ENCODE results near the gene SLC4A5. TPM values are rescaled to one million over a fixed set of nuclear protein-coding genes. Genes with fewer than 3 reads are reported as not detected.

SLC4A5 gene, protein sequence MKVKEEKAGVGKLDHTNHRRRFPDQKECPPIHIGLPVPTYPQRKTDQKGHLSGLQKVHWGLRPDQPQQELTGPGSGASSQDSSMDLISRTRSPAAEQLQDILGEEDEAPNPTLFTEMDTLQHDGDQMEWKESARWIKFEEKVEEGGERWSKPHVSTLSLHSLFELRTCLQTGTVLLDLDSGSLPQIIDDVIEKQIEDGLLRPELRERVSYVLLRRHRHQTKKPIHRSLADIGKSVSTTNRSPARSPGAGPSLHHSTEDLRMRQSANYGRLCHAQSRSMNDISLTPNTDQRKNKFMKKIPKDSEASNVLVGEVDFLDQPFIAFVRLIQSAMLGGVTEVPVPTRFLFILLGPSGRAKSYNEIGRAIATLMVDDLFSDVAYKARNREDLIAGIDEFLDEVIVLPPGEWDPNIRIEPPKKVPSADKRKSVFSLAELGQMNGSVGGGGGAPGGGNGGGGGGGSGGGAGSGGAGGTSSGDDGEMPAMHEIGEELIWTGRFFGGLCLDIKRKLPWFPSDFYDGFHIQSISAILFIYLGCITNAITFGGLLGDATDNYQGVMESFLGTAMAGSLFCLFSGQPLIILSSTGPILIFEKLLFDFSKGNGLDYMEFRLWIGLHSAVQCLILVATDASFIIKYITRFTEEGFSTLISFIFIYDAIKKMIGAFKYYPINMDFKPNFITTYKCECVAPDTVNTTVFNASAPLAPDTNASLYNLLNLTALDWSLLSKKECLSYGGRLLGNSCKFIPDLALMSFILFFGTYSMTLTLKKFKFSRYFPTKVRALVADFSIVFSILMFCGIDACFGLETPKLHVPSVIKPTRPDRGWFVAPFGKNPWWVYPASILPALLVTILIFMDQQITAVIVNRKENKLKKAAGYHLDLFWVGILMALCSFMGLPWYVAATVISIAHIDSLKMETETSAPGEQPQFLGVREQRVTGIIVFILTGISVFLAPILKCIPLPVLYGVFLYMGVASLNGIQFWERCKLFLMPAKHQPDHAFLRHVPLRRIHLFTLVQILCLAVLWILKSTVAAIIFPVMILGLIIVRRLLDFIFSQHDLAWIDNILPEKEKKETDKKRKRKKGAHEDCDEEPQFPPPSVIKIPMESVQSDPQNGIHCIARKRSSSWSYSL
- 0.25 and 1.1 TPM in 2 replicates for polyA plus RNA-seq (2012; rRNA removed)
- polyA plus RNA-seq (2012; cell fraction: cytosol; rRNA removed), result 0.24 and 0.41 TPM in 2 replicates
- 2.4 and 4.1 TPM in 2 replicates for polyA plus RNA-seq (2012; cell fraction: nucleus; rRNA removed)

DNA sequence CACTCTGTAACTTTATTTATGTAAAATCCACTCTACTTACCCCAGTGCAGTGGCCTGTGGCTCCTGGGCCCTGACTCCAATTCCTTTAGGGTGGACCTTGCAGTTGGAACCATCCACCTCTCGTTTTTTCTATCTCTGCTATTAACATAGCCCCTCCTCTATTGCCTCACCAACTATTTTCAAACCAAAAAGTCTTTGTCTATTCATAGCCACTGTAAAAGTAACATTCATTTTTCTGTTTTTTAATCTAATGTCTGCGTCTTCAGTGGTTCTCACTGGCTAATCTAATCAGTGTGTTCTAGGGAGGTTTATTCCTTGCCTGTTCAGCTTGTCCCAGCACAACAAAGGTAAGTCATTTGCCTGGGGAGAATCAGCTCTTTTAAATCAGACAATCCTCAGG is at the start of gene SLC4A5:
SLC4A5 (minus strand) TSS at position 101 of the 400 bp plus-strand sequence. CDS start 28,393 bp downstream, outside the sequence.
- ChIA-PET POLR2A (no interaction called here), CTCF (interaction anchor here (2.1 to 5.5 kb wide), 2 partner anchors 9 to 93 kb away, joined by 8 to 57 read pairs; no protein-coding TSS in a partner anchor)
- Histone ChIP-seq H4K20me1 (ENCODE audit: insufficient read depth) (no peaks in the 10 kb centered on the region), H3K9ac (no peak within 1 kb of the TSS), H3K4me2 (no peak within 1 kb of the TSS), H2AFZ (ENCODE audit: low read depth) (no peak within 1 kb of the TSS), H3K36me3 (replicated peaks in 1 of 2; ENCODE audit: control insufficient read depth in 1 of 2, insufficient read depth in 2 of 2, low read length in 1 of 2) (no peaks in the 10 kb centered on the region), H3K27ac (ENCODE audit: low read depth in 2 of 2, low read length in 1 of 2) (no peak within 1 kb of the TSS), H3F3A (replicated peaks; ENCODE audit: insufficient read depth) (no peaks in the 10 kb centered on the region), H3K4me1 (ENCODE audit: control insufficient read depth in 1 of 2, insufficient read depth in 2 of 2, low read depth in 1 of 2, low read length in 1 of 2) (peaks cover 0 to 10% of the 10 kb centered on the region in 2 experiments; a peak in 2 of 4 replicates), H3K79me2 (ENCODE audit: insufficient read depth) (no peaks in the 10 kb centered on the region), H3K9me3 (no peaks in the 10 kb centered on the region), H3K9me2 (no peaks in the 10 kb centered on the region), H3K4me3 (ENCODE audit: low read depth in 2 of 2, low read length in 1 of 2) (no peak within 1 kb of the TSS), H3K27me3 (ENCODE audit: insufficient read depth) (no peaks in the 10 kb centered on the region)
- DNase-seq, result no peak
- no peak for TF ChIP-seq RFX5 (IDR thresholded peaks at IDR 0.05; ENCODE audit: low read length)
- no peak for TF ChIP-seq CHD2 (IDR thresholded peaks at IDR 0.05; ENCODE audit: low read length, partially characterized antibody)
- TF ChIP-seq SIN3A (IDR thresholded peaks at IDR 0.05; ENCODE audit: borderline replicate concordance, low read depth, low read length), result no peak
- no peak for TF ChIP-seq JUND (IDR thresholded peaks at IDR 0.05)
- no peak for TF ChIP-seq YY1 (IDR thresholded peaks at IDR 0.05; ENCODE audit: low read depth)
- no peak for TF ChIP-seq TEAD4 (IDR thresholded peaks at IDR 0.05; ENCODE audit: borderline replicate concordance, insufficient read depth)
- TF ChIP-seq NFIC (IDR thresholded peaks at IDR 0.05; ENCODE audit: borderline replicate concordance), result no peak
- no peak for TF ChIP-seq TCF12 (IDR thresholded peaks at IDR 0.05)
- TF ChIP-seq GATA2 (CRISPR knock-in tag; IDR thresholded peaks at IDR 0.05), result no peak
- no peak for TF ChIP-seq ELF1 (IDR thresholded peaks at IDR 0.05)
- no peak for TF ChIP-seq POLR2AphosphoS5 (IDR thresholded peaks at IDR 0.05; ENCODE audit: low read depth, low read length)
- TF ChIP-seq, protein P1, sequence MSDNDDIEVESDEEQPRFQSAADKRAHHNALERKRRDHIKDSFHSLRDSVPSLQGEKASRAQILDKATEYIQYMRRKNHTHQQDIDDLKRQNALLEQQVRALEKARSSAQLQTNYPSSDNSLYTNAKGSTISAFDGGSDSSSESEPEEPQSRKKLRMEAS (IDR thresholded peaks at IDR 0.05; ENCODE audit: low read depth), result no peak
- TF ChIP-seq SMC3 (IDR thresholded peaks at IDR 0.05; ENCODE audit: low read depth, low read length), result no peak
- no peak for TF ChIP-seq IRF3 (IDR thresholded peaks at IDR 0.05; ENCODE audit: low read depth, low read length)
- TF ChIP-seq, protein P2, sequence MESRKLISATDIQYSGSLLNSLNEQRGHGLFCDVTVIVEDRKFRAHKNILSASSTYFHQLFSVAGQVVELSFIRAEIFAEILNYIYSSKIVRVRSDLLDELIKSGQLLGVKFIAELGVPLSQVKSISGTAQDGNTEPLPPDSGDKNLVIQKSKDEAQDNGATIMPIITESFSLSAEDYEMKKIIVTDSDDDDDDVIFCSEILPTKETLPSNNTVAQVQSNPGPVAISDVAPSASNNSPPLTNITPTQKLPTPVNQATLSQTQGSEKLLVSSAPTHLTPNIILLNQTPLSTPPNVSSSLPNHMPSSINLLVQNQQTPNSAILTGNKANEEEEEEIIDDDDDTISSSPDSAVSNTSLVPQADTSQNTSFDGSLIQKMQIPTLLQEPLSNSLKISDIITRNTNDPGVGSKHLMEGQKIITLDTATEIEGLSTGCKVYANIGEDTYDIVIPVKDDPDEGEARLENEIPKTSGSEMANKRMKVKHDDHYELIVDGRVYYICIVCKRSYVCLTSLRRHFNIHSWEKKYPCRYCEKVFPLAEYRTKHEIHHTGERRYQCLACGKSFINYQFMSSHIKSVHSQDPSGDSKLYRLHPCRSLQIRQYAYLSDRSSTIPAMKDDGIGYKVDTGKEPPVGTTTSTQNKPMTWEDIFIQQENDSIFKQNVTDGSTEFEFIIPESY (IDR thresholded peaks at IDR 0.05; ENCODE audit: borderline replicate concordance, low read depth), result no peak
- TF ChIP-seq MEF2A (IDR thresholded peaks at IDR 0.05; ENCODE audit: borderline replicate concordance, low read depth), result no peak
- no peak for TF ChIP-seq NRF1 (IDR thresholded peaks at IDR 0.05; ENCODE audit: low read depth, low read length)
- no peak for TF ChIP-seq MXI1 (IDR thresholded peaks at IDR 0.05; ENCODE audit: low read depth, low read length)
- no peak for TF ChIP-seq FOSL2 (IDR thresholded peaks at IDR 0.05; ENCODE audit: borderline replicate concordance, low read depth)
- 52% methylated on average over 2 of the region's 2 CpGs for WGBS (ENCODE audit: low lambda C conversion rate)
